Gastrocnemius medialis (tissue), 4 donors: Measurements from ENCODE around the gene SYNRG.

Experiments used
- POLR2A ChIP-seq, 2 donors: fragments of 450-650 bp; IDR thresholded peaks; one replicate each; pipeline ENCODE4 v1.6.1; 2017; ENCODE audit warnings: antibody characterized with exemption in 2 of 2, mild to moderate bottlenecking in 2 of 2, moderate library complexity in 2 of 2
- TF ChIP-seq, protein P1 (sequence below), 5 experiments: fragments of 450-650 bp in 3 of 5; fragments of 200-600 bp in 2 of 5; sonication (generic) in 2 of 5; IDR thresholded peaks in 4 of 5; conservative IDR thresholded peaks in 1 of 5; 1 replicate in 4 of 5; 2 replicates in 1 of 5; pipeline ENCODE4 v1.5.1; 2016 to 2019; ENCODE audit warnings: antibody characterized with exemption in 5 of 5, mild to moderate bottlenecking in 3 of 5, moderate library complexity in 3 of 5

- TF ChIP-seq, protein P1, sequence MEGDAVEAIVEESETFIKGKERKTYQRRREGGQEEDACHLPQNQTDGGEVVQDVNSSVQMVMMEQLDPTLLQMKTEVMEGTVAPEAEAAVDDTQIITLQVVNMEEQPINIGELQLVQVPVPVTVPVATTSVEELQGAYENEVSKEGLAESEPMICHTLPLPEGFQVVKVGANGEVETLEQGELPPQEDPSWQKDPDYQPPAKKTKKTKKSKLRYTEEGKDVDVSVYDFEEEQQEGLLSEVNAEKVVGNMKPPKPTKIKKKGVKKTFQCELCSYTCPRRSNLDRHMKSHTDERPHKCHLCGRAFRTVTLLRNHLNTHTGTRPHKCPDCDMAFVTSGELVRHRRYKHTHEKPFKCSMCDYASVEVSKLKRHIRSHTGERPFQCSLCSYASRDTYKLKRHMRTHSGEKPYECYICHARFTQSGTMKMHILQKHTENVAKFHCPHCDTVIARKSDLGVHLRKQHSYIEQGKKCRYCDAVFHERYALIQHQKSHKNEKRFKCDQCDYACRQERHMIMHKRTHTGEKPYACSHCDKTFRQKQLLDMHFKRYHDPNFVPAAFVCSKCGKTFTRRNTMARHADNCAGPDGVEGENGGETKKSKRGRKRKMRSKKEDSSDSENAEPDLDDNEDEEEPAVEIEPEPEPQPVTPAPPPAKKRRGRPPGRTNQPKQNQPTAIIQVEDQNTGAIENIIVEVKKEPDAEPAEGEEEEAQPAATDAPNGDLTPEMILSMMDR (IDR thresholded peaks at IDR 0.05 in 4 of 5, conservative IDR thresholded peaks at IDR 0.05 in 1 of 5) = no peak
- TF ChIP-seq POLR2A (IDR thresholded peaks at IDR 0.05) = no peak
These were observed 1.8 kb upstream of the SYNRG start for GRCh38 chr17:37610971-37611370.
